WERI-Rb-1 (cell line): ENCODE results near the gene CAPRIN2.

Experiments used
- DNase-seq: peaks from one replicate; pipeline ENCODE4 v3.0.0-alpha.2; 2020
- H3K27ac ChIP-seq: fragments of 250-450 bp; sonication (Bioruptor Pico); 2 replicates; pipeline ENCODE4 v1.5.1; 2020; ENCODE audit warnings: mild to moderate bottlenecking, moderate library complexity
- H3K27me3 ChIP-seq: fragments of 250-450 bp; sonication (Bioruptor Pico); 2 replicates; pipeline ENCODE4 v1.5.1; 2021; ENCODE audit warnings: mild to moderate bottlenecking, low read depth, moderate library complexity; ENCODE audit not compliant: insufficient read depth, severe bottlenecking
- H3K36me3 ChIP-seq: fragments of 250-450 bp; sonication (Bioruptor Pico); 2 replicates; pipeline ENCODE4 v1.5.1; 2020; ENCODE audit warnings: mild to moderate bottlenecking, moderate library complexity
- H3K4me3 ChIP-seq: 2 replicates; pipeline ENCODE4 v1.5.1; 2011; ENCODE audit warnings: low read depth, mild to moderate bottlenecking, control low read depth, low read length
- H3K9me3 ChIP-seq: fragments of 250-450 bp; sonication (Bioruptor Pico); 2 replicates; pipeline ENCODE4 v1.5.1; 2021; ENCODE audit warnings: mild to moderate bottlenecking, moderate library complexity; ENCODE audit not compliant: severe bottlenecking
- TF ChIP-seq, protein P1 (sequence below): IDR thresholded peaks from 2 replicates; pipeline ENCODE4 v1.5.1; 2011; ENCODE audit warnings: low read depth, mild to moderate bottlenecking, control low read depth, inconsistent platforms, low read length

The CAPRIN2 gene

DNA sequence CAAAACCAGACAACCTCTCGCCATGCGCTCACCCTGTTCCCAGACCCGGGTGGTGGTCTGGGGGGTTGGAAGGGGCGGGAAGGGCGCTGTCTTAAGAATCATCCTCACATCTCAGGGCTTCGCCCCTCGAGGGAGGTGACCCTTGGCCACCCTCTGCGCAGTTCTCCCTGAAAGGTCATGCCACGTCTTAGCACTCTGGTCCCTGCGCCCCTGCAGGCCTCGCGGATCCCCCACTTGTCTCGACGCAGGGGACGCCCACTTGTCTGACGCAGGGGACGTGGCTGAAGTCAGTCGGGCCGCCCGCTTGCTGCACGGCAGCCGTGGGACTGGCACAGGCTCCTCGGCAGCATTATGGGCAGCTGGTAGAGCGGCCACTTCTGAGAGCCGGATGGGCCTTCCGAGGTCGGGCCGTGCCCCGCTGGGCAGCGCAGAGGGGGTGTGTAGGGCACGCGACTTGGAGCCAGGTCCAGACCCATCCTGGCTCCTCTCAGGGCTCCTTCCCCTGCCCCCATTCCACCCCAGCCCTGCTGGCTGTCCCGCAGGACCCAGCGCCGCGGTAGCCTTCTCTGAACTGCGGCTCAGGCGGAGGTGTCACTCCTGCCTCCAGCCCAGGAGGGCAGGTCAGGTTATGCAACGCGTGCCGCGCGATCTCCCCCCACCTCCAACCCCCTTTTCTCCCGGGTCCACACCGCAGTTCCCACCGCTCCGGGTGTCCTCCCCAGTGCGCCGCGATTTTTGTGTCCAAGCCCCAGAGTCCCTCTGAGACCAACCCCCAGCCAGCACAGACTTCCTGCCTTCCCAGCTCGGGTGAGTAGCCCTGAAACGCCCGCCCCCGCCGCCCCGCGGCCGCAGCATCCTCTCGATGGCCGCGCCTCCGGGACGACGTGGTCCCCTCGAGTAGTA is 40.9 kb upstream of the CAPRIN2 start:
- Histone ChIP-seq H3K36me3 (no peaks in the 10 kb centered on the region), H3K27me3 (no peaks in the 10 kb centered on the region), H3K9me3 (no peaks in the 10 kb centered on the region), H3K4me3 (peak overlapping the region; percentile 60), H3K27ac (no peak overlapping the region)
- TF ChIP-seq, protein P1, sequence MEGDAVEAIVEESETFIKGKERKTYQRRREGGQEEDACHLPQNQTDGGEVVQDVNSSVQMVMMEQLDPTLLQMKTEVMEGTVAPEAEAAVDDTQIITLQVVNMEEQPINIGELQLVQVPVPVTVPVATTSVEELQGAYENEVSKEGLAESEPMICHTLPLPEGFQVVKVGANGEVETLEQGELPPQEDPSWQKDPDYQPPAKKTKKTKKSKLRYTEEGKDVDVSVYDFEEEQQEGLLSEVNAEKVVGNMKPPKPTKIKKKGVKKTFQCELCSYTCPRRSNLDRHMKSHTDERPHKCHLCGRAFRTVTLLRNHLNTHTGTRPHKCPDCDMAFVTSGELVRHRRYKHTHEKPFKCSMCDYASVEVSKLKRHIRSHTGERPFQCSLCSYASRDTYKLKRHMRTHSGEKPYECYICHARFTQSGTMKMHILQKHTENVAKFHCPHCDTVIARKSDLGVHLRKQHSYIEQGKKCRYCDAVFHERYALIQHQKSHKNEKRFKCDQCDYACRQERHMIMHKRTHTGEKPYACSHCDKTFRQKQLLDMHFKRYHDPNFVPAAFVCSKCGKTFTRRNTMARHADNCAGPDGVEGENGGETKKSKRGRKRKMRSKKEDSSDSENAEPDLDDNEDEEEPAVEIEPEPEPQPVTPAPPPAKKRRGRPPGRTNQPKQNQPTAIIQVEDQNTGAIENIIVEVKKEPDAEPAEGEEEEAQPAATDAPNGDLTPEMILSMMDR = no peak
- DNase-seq = peak; percentile 60

DNA sequence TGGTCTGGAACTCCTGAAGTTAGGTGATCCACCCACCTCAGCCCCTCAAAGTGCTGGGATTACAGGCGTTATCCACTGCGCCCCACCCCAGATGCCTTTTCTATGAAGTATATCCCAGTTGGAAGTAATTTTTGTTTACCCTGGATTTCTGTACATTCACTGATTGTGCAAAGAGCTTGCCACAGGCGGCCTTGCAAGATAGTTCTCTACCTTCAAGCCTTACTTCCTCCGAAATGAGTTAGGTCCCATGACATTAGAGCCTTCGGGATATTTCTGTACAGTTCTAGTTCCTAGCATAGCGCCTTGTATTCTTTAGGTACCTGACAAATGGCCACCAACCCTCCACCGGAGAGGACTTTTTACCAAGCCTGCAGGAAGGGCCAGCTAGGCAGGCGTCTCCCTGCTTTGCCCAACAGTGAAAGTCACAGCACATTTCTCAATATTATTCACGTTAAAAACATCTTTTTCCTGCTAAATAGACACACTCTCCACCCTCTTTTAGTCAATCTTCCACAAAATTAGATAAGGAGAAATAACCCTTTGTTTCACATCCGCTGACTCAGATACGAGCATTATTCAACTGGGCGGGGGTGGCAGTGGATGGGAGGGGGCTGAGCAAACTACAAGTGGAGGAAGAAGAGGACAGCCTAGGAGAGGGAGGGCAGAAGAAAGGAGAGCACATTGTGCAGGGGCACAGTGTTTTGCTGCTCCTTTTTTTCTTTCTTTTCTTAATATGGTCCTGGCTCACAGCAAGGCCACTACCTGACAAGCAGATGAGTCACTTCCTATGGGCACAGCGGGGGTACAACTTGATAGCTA is 40.0 kb upstream of the CAPRIN2 start:
- TF ChIP-seq, protein P1 = no peak
- H3K27me3 ChIP-seq = no peaks in the 10 kb centered on the region
- H3K9me3 ChIP-seq = no peaks in the 10 kb centered on the region
- H3K27ac ChIP-seq = no peak overlapping the region
- H3K4me3 ChIP-seq = no peak overlapping the region
- no peak for DNase-seq
- H3K36me3 ChIP-seq = no peaks in the 10 kb centered on the region

DNA sequence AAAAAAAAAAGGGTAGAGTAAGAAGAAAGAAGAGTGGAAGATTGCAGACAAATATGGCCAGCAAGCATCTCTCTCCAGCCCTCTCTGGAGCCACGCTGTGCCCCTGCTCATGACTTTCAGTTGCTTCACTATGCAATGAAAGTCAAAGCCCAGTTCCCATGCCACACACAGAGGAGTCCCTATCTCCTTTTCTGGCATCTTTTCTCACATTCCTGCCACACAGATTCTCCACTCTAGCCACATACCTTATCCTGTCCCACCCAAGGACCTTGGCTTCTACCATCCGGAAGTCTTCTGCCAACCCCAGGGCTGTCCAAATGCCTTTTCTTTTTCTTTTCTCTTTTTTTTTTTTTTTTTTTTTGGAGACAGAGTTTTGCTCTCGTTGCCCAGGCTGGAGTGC is 39.3 kb upstream of the CAPRIN2 start:
- no peak for DNase-seq
- TF ChIP-seq, protein P1 = no peak
- no peak overlapping the region for H3K4me3 ChIP-seq

DNA sequence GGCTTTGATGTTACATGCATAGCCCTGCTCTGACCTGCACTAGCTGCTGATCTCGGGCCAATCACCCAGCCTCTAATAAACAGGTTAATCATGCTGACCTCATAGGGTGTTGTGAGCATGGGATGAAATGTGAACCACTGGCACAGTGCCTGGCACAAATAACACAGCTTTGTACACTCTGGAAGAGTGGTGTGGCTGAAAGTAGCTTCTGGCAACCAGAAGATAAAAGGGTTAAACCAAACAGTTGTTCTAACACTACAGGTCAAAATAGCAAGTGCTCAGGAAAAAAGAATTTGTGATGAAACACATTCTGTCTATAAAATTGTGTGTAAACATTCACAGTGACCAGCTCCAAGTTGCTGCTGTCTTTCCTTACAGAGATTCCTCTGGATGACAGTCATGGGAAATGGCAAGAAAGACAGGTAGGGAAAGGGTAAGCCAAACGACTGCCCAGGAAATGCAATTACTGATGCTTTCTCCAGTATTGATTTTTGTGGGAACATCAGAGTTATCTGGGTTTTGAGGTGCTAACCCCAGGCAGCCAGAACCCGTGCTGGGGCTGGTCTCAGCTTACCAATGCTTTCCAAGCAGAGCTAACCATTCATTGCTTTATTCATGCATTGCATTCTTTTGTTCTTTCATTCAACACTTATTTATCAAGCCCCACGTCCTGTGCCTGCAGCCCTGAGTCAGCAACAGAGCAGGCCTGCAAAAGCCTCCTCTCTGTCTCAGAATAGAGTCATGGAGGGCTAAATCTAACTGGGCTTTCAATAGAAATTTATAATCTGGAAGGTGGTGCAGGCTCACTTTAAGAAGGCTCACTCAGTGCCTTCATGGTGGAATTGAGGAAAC is 38.1 kb upstream of the CAPRIN2 start:
- no peak overlapping the region for H3K4me3 ChIP-seq
- H3K9me3 ChIP-seq = no peaks in the 10 kb centered on the region
- no peak overlapping the region for H3K27ac ChIP-seq
- no peaks in the 10 kb centered on the region for H3K27me3 ChIP-seq
- no peak for DNase-seq
- H3K36me3 ChIP-seq = no peaks in the 10 kb centered on the region
- TF ChIP-seq, protein P1 = no peak

More for the DNA sequence above, 39.3 kb upstream of the CAPRIN2 start:
- Histone ChIP-seq H3K27me3 (no peaks in the 10 kb centered on the region), H3K9me3 (no peaks in the 10 kb centered on the region), H3K27ac (no peak overlapping the region), H3K36me3 (no peaks in the 10 kb centered on the region)

DNA sequence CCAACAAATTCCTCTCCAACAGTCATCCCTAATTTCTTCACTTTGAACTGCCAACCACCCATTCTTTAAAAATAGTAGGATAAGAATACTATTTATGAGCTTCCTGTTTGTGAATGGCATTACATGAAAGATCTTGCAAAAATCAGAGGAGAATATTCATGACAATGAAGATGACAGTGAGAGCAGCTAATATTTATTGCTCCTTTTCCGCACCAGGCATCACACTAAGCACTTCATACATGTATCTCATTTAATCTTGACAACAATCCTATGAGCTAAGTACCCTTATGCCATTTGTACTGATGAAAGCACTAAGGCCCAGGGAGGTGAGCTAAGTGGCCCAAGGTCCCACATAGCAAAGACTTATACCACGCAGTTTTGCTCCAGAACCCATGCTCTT is 37.3 kb upstream of the CAPRIN2 start:
- no peaks in the 10 kb centered on the region for H3K27me3 ChIP-seq
- H3K9me3 ChIP-seq = no peaks in the 10 kb centered on the region
- H3K27ac ChIP-seq = no peak overlapping the region
- H3K36me3 ChIP-seq = no peaks in the 10 kb centered on the region
- no peak for DNase-seq
- H3K4me3 ChIP-seq = no peak overlapping the region
- TF ChIP-seq, protein P1 = no peak
